ENCODE results near the gene SFRP2. TPM values are rescaled to one million over a fixed set of nuclear protein-coding genes. Genes with fewer than 3 reads are reported as not detected.

SFRP2 gene
- total RNA-seq, 1 donor from 2014 or later = 49.8 TPM

DNA sequence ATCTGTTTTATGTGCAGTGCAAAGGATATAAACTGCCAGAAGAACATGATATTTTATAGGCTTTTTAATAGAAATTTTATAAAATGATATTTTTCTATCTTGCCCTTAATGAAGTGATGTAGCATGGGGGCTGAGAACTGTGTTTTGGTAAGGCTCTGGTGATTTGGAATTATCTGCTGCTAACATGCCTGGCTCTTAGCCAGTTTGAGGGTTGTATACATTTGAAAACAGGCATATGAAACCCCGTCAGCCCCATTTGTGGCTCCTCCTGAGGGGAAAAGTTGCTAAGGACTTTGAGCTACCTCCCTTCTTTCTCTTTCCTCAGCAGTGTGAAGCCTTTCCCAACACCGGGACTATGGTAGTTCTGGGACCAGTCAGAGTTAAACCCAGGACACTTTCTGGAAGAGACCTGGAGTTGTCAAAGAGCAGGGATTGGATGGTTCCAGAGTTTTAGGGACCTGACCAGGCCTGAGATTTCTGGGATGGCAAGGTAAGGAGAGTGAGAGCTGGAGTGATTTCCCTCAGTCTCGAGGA, 4.7 kb downstream of the SFRP2 start:
- no peak for DNase-seq (ENCODE audit: extremely low spot score in 2 of 2)
- Histone ChIP-seq H3K9me3 (no peaks in the 10 kb centered on the region), H3K4me3 (no peak overlapping the region), H3K36me3 (no peaks in the 10 kb centered on the region), H3K27ac (no peak overlapping the region), H3K4me1 (peaks cover 9% of the 10 kb centered on the region), H3K27me3 (no peaks in the 10 kb centered on the region)
- TF ChIP-seq POLR2AphosphoS5 (IDR thresholded peaks at IDR 0.05; ENCODE audit: insufficient read depth in 1 of 2, low read depth in 1 of 2) = no peak
- no peak for TF ChIP-seq POLR2A (IDR thresholded peaks at IDR 0.05)
- no peak for TF ChIP-seq CTCF (IDR thresholded peaks at IDR 0.05)
- intact Hi-C loops (cut with DNase I) = loop anchor here (10.0 kb wide), 1 partner anchor 531 kb away; no protein-coding TSS in a partner anchor

GRCh38 chr4:153782581-153782980, 6.3 kb downstream of the SFRP2 start:
- Histone ChIP-seq H3K36me3 (no peaks in the 10 kb centered on the region), H3K9me3 (no peaks in the 10 kb centered on the region), H3K4me3 (no peak overlapping the region), H3K27me3 (no peaks in the 10 kb centered on the region), H3K27ac (no peak overlapping the region), H3K4me1 (no peaks in the 10 kb centered on the region)
- no peak for TF ChIP-seq CTCF (IDR thresholded peaks at IDR 0.05)
- intact Hi-C loops (cut with DNase I) = loop anchor here (10.0 kb wide), 1 partner anchor 532 kb away; no protein-coding TSS in a partner anchor
- DNase-seq (ENCODE audit: extremely low spot score in 2 of 2) = no peak

- intact Hi-C loops (cut with DNase I) = loop anchor here (10.0 kb wide), 1 partner anchor 533 kb away; no protein-coding TSS in a partner anchor
These were observed 7.0 kb downstream of the SFRP2 start for GRCh38 chr4:153781717-153782416.

DNA sequence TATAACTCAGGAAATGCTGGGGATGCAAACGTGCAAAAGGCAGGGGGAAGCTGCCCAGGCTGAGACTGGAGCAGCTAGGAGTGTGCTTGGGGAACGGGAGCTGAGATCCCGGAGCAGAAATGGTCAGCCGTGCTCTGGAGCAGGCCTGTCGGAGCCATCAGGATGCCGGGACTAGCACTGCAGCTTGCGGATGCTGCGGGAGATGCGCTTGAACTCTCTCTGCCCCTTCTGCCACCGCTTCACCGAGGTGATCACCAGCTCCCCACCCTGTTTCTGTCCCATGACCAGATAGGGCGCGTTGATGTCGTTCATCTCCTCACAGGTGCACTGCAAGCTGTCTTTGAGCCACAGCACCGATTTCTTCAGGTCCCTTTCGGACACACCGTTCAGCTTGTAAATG, 7.6 kb downstream of the SFRP2 start:
- no peak for TF ChIP-seq POLR2AphosphoS5 (IDR thresholded peaks at IDR 0.05; ENCODE audit: insufficient read depth in 1 of 2, low read depth in 1 of 2)
- no peak for TF ChIP-seq POLR2A (IDR thresholded peaks at IDR 0.05)
- no peak for TF ChIP-seq CTCF (IDR thresholded peaks at IDR 0.05)
- no peaks in the 10 kb centered on the region for H3K36me3 ChIP-seq
- intact Hi-C loops (cut with DNase I) = loop anchor here (10.0 kb wide), 1 partner anchor 534 kb away; no protein-coding TSS in a partner anchor
- H3K4me3 ChIP-seq = no peak overlapping the region
- no peaks in the 10 kb centered on the region for H3K27me3 ChIP-seq
- no peak for DNase-seq (ENCODE audit: extremely low spot score in 2 of 2)
- H3K4me1 ChIP-seq = no peaks in the 10 kb centered on the region
- no peak overlapping the region for H3K27ac ChIP-seq
- H3K9me3 ChIP-seq = no peaks in the 10 kb centered on the region

More at GRCh38 chr4:153781717-153782416, 7.0 kb downstream of the SFRP2 start:
- no peak for DNase-seq (ENCODE audit: extremely low spot score in 2 of 2)
- Histone ChIP-seq H3K4me1 (no peaks in the 10 kb centered on the region), H3K36me3 (no peaks in the 10 kb centered on the region), H3K9me3 (no peaks in the 10 kb centered on the region), H3K27ac (no peak overlapping the region), H3K27me3 (no peaks in the 10 kb centered on the region), H3K4me3 (no peak overlapping the region)
- TF ChIP-seq CTCF (IDR thresholded peaks at IDR 0.05) = no peak
- no peak for TF ChIP-seq POLR2A (IDR thresholded peaks at IDR 0.05)
- no peak for TF ChIP-seq POLR2AphosphoS5 (IDR thresholded peaks at IDR 0.05; ENCODE audit: insufficient read depth in 1 of 2, low read depth in 1 of 2)

- H3K27ac ChIP-seq = no peak overlapping the region
- intact Hi-C loops (cut with DNase I) = loop anchor here (10.0 kb wide), 1 partner anchor 534 kb away; no protein-coding TSS in a partner anchor
- H3K4me1 ChIP-seq = no peaks in the 10 kb centered on the region
These were observed 8.0 kb downstream of the SFRP2 start for GRCh38 chr4:153780876-153781275.

More at GRCh38 chr4:153780876-153781275, 8.0 kb downstream of the SFRP2 start:
- Histone ChIP-seq H3K4me3 (no peak overlapping the region), H3K27me3 (no peaks in the 10 kb centered on the region), H3K36me3 (no peaks in the 10 kb centered on the region), H3K9me3 (no peaks in the 10 kb centered on the region)
- DNase-seq (ENCODE audit: extremely low spot score in 2 of 2) = no peak
- TF ChIP-seq POLR2AphosphoS5 (IDR thresholded peaks at IDR 0.05; ENCODE audit: insufficient read depth in 1 of 2, low read depth in 1 of 2) = no peak
- no peak for TF ChIP-seq CTCF (IDR thresholded peaks at IDR 0.05)
- TF ChIP-seq POLR2A (IDR thresholded peaks at IDR 0.05) = no peak
